MV-4-11 (cell line): Measurements from ENCODE around the gene UCP2.

ENCODE experiments used
- DNase-seq: peaks from one replicate; lab custom pipeline; 2025; lab: John Stamatoyannopoulos, UW

UCP2 gene

DNA sequence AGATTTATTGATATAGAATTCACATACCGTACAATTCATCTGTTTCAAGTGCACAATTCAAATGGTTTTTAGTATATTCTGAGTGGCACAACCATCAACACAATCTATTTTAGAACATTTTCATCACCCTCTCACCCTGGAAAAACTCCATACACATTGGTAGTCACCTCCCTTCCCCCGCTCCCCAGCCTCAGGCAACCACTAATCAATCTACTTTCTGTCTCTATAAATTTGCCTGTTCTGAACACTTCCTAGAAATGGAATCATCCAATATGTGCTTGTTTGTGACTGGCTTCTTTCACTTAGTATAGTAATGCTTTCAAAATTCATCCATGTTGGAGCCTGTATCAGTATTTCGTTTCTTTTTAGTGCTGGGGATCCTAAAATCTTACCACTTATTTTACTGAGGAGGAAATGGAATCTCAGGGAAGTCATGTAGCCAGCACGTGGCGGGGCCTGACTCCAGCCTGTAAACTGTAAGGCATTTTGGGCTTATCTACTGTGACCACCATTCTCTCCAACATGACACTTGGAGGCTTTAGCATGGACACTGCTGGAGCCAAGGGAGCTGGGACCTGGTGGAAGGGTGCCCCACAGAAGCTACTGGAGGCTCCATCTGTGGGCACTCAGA is 27.1 kb upstream of the UCP2 start:
- DNase-seq, result no peak

DNA sequence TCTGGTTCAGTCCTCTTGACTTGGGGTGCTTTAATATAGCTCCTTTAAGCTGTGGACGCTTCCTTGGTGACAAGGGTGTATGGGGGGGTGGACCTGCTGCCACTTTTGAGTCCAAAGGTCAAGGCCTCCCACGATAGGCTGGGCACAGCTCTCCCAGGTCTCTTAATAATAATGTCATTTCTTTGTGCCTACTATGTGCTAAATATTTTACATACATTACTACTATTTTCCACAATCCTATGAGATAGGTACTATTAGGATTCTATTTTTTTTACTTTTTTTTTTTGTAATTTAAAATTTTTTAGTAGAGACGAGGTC is 26.5 kb upstream of the UCP2 start:
- no peak for DNase-seq

DNA sequence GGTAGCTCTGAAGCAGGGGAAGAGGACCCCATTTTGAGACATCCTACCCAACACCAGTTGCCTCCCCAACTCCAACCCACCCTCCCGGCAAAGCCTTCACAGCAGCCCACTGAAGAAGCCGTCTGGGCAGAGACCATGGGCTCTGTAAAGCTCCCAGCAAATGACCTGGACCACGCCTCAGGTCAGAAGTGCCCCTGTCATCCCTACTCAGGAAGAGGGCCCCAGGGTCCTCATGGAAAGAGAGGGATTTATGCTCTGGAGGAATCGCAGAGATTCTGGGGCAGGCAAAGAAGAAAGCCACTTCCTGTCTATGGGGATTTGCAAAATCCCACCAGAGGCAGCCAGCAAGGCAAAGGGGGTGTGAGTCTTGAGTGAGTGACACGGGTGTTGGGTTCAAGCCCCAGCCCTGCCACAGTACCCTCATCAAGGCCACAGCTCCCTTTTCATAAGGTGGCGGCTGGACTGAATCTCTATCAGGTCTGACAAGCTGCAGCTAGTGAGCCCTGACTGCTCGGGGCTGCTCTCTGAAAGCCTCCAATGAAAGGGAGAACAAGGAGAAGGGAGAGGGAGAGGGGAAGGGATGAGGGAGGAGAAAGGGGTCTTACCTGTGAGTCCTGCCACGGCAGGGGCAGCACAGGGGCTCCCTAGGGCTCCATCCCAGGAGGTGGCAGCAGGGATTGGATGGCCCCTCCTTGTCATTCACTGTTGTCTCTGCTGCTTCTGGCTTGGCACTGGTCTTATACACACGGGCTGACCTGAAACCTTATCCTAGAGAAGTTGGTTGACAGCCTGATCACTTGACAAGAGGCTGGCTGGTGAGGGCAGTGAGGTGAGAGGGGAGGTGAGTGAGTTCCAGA is 26.0 kb upstream of the UCP2 start, which contains the start of gene UCP3:
Gene UCP3, minus strand, starts transcription at position 713 of the 857 bp plus-strand sequence. CDS start 2,043 bp downstream, outside the sequence.
- no peak for DNase-seq

DNA sequence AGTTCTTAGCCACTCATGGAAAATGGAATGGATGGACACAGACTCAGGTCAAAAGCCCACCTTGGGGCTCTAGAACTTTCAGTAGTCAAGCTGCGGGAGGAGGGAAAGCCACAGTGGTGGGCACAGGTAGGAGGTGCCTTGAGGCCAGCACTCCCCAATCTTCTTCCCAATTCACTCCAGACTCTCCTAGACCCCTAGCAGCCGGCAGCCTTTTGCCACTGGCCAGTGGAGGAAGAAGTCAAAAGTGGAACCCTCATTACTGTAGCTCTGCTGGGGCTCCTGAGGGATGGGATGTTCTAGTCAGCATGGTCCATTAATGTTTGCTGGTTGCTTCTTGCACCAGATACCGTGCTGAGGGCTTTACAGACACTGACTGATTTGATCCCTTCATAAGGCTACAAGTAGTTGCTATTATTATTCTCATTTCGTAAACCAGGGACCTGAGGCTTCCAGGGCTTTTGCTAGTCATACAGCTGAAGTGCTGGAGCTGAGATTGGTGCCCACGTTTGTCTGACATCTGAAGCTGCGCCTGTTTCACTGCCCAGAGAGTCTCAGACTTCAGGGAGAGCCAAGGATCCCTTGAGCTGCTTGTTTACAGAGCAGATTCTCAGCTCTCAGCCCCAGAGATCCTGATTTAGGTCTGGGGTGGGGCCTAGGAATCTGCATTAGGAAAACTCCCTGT is 25.2 kb upstream of the UCP2 start:
- DNase-seq, result no peak

DNA sequence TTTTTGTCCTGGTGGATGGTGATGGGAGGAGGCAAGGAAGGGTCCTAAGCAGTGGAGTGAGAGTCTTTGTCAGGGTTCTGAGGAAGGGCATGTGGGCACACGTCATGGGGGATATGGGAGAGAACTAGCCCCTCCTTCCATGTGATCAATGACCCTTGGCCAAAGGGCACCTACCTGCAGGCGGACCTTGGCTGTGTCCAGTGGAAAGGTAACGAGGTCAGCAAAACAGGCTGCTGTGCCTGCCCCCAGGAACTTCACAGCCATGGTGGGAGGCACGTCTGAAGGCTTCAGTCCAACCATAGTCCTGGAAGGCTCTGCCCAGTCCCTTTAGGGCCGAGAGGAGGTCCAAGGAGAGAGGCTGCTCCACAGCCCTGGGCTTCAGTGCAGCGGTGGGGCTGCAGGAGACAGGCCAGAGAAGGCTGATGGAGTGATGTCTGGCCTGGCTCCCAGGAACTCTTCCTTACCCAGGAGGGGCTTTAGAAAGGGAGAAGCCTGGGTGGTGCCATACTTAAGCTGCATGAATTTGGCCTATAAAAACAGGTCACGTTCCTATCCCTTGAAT is 24.2 kb upstream of the UCP2 start:
- no peak for DNase-seq

DNA sequence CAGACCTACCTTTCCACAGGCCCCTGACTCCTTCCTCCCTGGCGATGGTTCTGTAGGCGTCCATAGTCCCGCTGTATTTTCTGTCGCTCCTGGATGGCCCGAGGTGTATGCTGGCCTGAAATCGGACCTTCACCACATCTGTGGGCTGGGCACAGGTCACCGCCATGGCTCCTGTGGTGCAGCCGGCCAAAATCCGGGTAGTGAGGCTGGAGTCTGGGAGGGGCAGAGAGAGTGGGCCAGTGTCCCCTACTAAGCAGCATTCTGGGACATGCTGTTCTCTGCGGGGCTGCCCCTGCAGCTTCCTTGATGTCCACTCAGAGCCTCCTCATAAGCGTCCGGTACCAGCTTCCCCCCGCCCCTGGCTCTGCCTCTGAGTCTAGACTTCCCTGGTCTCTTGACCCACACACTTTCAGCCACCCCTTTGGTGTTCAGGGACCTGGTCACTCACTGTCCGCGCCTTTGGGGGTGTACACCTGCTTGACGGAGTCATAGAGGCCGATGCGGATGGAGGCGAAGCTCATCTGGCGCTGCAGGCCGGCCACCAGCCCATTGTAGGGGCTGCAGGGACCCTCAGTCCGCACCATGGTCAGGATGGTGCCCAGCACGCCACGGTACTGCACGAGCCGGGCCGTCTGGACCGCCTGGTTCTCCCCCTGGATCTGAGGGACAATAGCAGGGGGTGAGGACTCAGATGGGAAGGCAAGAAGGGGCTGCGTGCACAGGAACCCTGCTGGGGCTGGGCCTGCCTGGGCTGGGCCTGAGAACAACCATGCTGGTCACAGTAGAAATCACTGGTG is 23.3 kb upstream of the UCP2 start:
- no peak for DNase-seq

DNA sequence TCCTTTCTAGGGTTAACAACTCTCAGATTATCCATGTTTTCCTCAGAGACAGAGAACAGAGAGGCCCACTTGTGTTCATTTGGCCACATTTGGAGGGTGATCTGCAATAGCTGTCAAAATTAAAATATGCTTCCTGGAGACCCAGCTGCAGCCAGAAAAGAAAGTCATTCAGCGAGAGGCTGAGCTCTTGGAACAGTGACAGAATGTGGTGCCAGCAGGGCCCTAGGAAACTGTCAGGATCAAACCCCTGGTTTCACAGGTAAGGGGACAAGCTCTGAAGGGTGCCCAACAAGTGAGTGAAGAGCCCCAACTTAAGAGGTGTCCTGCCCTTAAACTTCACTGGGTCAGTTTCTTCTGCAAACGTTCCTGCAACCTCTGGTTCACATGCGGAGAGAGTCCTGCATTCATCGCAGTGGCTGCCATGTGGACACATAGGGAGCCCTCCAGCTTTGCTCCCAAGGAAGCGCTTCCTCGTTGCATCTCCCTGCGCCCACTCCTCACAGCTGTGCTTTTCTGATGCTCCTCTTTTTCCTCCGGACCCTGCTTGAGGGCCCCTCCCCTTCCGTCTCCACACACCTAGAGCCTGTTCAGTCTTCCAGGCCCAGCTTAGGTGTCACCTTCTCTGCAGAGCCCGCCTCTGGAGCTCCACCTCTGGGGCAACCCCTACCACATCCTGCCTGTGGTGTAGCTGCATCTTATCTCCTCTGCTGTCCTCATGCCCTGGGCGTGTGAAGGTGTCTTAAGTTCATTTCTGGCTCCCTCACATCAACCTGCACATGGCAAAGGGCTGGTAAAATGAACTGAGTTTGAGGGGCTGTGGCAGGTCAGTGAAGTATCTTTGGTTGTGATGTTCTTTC is 22.3 kb upstream of the UCP2 start:
- DNase-seq, result no peak

DNA sequence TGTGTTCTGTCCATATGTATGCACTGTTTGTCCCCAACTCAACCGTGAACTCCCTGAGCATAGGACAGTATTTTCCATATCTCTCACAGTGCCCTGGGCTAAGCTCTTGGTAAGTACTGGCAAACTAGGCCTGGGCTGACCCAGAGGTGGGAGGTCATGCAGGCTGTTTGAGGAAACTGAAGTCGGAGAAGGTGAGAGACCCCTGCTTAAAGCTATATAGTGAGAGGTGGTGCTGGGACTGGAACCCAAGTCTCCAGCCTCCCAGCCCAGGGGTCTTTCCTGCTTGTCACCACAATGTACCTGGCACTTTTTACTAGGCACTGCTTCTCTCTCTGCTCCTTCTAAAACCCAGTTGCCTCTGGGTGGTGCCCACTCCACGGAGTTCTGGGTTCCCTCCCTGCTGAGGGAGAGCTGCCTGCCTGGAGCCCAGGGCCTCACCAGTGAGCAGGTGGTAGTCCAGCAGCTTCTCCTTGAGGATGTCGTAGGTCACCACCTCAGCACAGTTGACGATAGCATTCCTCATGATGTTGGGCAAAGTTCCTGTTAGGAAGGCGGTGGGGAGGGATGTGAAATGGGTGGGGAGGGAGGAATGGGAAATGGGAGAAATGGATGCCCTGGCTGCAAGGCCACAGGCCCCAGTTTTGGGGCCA is 21.5 kb upstream of the UCP2 start:
- DNase-seq, result no peak

DNA sequence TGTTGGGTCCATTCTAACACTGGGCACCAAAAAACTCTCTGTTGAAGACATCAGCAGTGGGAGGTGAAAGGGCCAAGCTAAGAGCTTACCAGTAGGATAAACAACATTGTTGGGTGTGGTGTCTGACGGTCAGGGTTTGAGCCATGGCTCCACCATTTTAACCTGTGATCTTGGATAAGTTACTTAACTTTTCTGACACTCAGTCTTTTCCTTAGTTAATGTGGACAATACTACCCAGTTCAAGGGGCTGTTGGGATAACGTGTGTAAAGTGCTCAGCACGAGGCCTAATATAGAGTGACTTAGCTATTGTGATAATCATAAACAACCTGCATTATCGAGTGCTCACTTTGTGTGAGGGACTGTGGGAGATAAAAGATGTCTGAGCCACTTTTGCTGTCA is 20.2 kb upstream of the UCP2 start:
- no peak for DNase-seq

DNA sequence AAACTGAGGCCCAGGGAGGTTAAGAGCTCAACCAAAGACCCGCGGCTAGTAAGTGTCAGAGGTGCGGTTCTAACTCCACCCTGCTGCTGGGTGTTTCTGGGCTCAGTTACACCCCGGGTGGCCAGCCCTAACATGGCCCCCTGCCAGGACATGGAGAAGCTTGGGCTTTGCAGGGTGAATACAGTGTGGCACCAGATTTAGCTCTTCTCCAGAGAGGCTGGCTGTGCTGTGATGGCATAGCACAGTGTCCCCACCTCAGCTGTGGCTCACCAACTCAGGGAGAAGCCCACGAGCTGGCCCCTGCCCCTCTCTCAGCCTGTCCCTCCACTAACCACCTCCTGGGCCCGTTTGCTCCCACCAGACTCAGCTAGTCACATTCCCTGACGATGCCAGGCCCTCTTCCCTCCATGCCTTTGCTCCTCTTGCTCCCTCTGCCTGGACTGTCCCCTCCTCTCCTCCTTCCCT is 19.2 kb upstream of the UCP2 start:
- no peak for DNase-seq

DNA sequence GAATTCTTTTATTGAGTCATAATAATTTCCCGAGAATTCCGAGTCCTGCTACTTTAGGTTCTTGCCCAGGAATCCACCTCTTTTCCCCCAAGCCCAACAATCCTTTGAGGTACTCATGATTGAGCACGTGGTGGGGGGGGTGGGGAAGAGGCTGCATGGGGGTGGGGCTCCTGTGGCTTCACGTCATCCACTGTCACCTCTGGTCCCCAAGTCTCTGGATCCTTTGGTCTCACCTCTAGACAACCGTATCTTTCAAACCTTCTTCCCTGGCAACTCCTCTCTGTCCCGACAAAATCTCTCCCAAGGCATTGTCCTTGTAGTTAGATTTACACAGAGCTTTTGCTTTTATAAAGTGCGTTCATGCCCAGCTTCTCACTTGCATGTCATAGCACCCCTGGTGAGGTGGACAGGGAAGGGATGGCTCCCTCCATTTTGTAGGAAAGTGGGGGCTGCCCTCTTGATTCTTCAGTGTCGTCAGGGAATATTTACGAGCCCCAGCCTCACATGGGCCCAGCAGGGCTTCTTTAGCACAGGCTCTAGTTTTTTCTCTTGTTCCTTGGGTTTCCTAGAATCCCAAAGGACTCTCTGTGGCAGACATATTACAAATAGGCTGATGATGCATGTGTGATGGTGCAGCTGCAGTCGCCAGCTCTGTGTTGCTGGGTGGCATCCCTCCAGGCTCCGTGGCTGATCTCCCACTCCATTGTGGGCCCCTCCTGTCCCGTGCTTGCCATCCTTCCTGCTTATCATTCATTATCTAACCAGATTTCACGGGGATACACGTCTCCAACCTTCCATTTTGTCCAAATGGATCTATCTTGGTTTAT is 17.9 kb upstream of the UCP2 start:
- no peak for DNase-seq

DNA sequence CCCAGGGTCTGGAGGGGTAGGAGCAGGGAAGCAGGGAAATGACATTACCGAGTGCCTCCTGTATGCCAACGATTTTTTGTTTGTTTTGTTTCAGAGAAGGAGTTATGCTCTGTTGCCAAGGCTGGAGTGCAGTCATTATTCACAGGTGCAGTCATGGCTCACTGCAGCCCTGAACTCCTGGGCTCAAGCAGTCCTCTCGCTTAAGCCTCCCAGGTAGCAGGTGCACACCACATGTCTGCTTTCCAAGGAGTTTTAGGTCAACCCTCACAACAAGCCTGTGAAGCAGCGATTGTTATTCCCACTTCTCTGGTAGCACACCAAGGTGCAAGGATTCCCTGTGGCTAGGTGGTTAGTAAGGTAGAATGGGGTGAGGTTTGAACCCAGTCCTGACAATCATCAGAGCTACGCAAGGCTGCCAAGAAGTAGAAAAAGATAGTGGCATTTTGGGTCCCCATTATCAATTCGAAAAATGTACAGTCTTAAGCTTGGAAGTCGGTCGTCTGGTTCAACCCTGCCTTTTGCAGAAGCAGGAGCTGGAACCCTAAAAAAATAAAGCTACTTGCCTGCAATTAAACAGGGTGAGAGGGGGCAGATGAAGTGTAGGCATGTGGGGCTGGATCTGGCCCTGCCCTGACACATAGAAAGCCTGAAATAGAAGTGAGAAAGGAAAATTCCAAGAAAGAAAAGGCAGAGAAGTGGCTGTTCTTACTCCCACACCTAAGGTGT is 17.1 kb upstream of the UCP2 start:
- no peak for DNase-seq

DNA sequence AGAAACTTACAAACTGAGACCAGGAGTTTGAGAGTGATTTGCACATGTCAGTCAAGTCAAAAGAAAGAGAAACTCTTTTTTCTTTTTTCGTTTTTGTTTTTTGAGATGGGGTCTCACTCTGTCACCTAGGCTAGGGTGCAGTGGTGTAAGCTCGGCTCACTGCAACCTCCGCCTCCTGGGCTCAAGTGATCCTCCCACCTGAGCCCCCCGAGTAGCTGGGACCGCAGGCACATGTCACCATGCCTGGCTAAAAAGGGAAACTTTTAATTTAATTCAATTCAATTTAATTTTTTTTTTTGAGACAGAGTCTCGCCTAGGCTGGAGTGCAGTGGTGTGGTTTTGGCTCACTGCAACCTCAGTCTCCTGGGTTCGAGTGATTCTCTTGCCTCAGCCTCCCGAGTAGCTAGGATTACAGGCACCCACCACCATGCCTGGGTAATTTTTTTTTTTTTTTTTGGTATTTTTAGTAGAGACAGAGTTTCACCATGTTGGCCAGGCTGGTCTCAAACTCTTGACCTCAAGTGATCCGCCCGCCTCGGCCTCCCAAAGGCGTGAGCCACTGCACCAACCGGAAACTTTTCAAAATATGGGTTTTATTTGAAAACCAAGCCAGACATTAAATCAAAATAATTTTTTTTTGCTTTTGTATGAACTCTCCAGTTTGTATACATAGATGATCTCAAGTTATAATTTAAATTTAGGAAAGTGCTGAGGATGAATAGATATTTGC is 16.4 kb upstream of the UCP2 start:
- DNase-seq, result no peak

DNA sequence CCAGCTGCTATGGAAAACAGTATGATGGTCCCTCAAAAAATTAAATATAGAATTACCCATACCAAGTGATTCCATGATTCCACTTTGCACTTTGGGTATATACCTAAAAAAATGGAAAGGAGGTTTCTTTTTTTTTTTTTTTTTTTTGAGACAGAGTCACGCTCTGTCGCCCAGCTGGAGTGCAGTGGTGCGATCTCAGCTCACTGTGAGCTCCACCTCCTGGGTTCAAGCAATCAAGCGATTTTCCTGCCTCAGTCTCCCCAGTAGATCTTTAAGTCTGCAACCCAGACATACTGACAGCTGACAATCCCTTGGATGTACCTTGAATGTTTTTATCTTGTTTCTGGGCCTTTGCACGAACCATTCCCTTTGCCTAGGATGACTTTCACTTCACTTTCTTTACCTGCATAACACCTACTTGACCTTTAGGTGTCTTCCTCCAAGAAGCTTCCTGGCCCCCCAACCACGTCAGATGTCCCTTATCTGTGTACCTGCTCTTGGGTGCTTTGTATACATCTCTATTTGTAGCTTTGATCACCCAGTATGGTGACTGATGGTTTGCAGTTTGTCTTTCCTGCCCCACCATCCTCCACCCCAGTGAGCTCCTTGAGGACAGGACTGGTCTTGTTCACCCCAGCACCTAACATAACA is 14.6 kb upstream of the UCP2 start:
- DNase-seq, result no peak

DNA sequence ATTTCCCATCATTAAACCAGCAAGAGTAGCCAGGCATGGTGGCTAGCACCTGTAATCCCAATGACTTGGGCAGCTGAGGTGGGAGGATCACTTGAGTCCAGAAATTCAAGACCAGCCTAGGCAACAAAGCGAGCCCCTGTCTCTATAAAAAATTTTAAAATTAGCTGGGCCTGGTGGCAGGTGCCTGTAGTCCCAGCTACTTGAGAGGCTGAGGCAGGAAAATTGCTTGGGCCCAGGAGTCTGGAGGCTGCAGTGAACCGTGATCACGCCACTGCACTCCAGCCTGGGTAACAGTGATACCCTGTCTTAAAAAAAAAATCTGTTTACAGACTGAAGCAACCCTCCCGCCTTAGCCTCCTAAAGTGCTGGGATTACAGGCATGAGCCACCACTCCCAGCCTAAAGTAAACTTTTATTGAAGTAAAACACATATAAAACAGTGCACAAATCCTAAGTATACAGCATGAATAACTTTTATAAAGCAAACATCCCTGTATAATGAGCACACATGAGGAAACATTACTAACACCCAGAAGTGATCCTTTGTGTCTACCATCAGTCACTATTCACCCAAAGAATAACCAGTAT is 13.6 kb upstream of the UCP2 start:
- DNase-seq, result no peak

DNA sequence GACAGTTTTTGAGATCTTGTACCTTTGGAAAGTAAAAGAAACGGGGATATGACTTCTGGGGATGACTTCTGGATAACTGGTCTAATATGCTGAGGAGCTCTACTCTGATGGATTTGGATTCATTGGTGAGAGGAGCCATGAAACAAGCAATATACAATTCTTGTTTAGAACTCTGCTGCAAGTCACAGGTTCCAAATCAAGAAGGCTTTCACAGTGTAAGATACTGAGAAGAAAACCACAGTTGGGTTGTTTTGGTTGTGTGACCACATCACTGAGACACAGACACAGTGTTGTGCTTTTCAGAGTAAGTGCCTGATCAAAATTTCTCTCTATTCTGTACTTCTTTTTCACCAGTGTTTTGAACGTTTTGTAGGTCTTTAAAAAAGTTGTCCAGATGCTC is 13.1 kb upstream of the UCP2 start:
- no peak for DNase-seq

DNA sequence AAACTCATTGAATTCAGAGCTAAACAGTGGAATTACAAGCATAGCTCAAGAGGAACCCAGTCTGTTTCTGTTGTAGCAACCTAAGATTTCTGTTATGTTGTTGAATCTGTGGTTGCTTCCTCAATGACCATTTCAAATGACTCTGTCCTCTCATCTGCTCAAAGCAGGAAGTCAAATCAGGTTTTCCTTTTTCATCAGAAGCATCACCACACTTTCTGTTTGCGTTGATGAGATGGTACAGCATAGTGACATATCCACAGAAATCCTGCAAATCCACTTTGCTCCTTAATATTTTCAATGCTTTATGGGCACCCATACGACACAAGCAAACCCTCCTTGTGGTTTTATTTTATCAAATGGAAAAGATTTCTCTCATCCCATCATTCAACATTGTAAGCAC is 12.6 kb upstream of the UCP2 start:
- DNase-seq, result peak; percentile 86
